Measurements from ENCODE around the gene SSH2.
A peak's percentile ranks its signal among the peaks of the same experiment; 100 is the strongest.

SSH2 gene

GRCh38 chr17:29583324-29584248, 346.4 kb downstream of the SSH2 start:
- peak; percentile 62 for DNase-seq

GRCh38 chr17:29582772-29583171, 347.3 kb downstream of the SSH2 start:
- DNase-seq, result peak; percentile 39

- peak; percentile 38 for DNase-seq
Observed at GRCh38 chr17:29582254-29582765, 347.7 kb downstream of the SSH2 start.

- peak; percentile 59 for DNase-seq
Observed at GRCh38 chr17:29581583-29582253, 348.3 kb downstream of the SSH2 start.

GRCh38 chr17:29579866-29580771, 349.9 kb downstream of the SSH2 start:
- peak; percentile 96 for DNase-seq

- no peak for DNase-seq
Observed at GRCh38 chr17:29578626-29579485, 351.2 kb downstream of the SSH2 start.

- no peak for DNase-seq
Observed at GRCh38 chr17:29577385-29578211, 352.4 kb downstream of the SSH2 start.

- DNase-seq, result no peak
Observed at GRCh38 chr17:29577001-29577370, 353.0 kb downstream of the SSH2 start.

GRCh38 chr17:29576214-29577000, 353.6 kb downstream of the SSH2 start:
- DNase-seq, result peak; percentile 62

Data from activated effector memory CD4-positive, alpha-beta T cell treated with anti-CD3 and anti-CD28 coated beads, Interleukin-2, amount 50 U/mL, for 16 hours (primary cell).